Tibial artery (tissue), 4 donors: ENCODE measurements around the gene SHMT2.

Experiments used
- DNase-seq, 2 donors: peaks; one replicate each; pipeline ENCODE4 v3.0.0-alpha.2; 2019
- H3K27ac ChIP-seq, 2 donors: fragments of 200-600 bp; sonication (generic) in 1 of 2; 1 replicate in 1 of 2; 2 replicates in 1 of 2; pipeline ENCODE4 v1.5.1; 2018 to 2019; ENCODE audit warnings: mild to moderate bottlenecking in 1 of 2
- H3K27me3 ChIP-seq, 2 donors: fragments of 200-600 bp; sonication (generic) in 1 of 2; one replicate each; pipeline versions ENCODE4 v1.5.1 to v1.6.0; 2016 to 2019
- H3K36me3 ChIP-seq, 3 donors: fragments of 200-600 bp; sonication (generic) in 2 of 3; one replicate each; pipeline ENCODE4 v1.5.1; 2016 to 2019; ENCODE audit warnings: mild to moderate bottlenecking in 2 of 3
- H3K4me1 ChIP-seq, 4 donors: fragments of 200-600 bp; sonication (generic) in 2 of 4; 1 replicate in 3 of 4; 2 replicates in 1 of 4; pipeline ENCODE4 v1.5.1; 2016 to 2019
- H3K4me3 ChIP-seq, 2 donors: fragments of 200-600 bp; sonication (generic) in 1 of 2; 1 replicate in 1 of 2; 2 replicates in 1 of 2; pipeline ENCODE4 v1.5.1; 2018 to 2019; ENCODE audit warnings: mild to moderate bottlenecking in 2 of 2
- H3K9me3 ChIP-seq, 3 donors: fragments of 200-600 bp; sonication (generic) in 1 of 3; one replicate each; pipeline ENCODE4 v1.5.1; 2016 to 2019
- intact Hi-C: fragments of 100-400 bp; cut with DNase I; formaldehyde crosslinking; loops from one replicate; pipeline ENCODE4 v1.15.0; 2023; ENCODE audit warnings: low total_unique reads
- TF ChIP-seq, protein P1 (sequence below), 2 experiments: fragments of 200-600 bp in 1 of 2; fragments of 450-650 bp in 1 of 2; IDR thresholded peaks; one replicate each; pipeline ENCODE4 v1.5.1; 2017 to 2019; ENCODE audit warnings: antibody characterized with exemption in 2 of 2, mild to moderate bottlenecking in 1 of 2, moderate library complexity in 1 of 2

SHMT2 gene

DNA sequence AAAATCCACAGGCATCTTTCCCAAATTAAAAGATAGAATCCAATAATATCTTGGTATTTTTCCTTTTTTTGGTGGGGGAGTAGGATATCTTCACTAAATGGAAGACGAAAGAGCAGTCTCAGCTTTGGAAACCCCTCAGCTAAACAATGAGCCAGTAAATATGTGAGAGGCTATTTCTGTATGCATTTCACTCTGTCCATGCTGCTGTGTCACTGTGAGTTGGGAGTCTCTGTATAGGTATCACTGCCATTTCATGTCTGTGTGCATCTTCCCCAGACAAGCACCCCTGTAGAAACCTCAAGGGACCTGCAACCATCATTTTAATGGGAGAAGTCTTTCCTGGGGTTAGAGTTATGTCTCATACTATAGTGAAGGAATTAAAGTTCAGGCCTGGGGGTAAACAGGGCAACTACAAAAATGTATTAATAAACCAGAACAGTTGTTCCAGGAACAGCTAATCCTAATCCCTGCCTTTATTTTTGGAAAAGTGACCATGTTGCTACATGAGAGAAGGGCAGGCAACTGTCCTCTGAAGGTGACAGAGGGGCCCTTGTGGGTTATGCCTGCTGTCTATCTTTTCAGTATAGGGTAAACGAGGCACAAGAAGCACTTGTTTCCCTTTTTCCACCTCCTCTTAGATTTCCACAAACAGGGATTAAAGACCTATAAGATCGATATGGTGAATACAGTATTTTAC is 32.8 kb downstream of the SHMT2 start:
- intact Hi-C loops = no loop called here
- Histone ChIP-seq H3K4me1 (peaks cover 0 to 4% (median 0%) of the 10 kb centered on the region in 4 donors), H3K27ac (no peak overlapping the region), H3K36me3 (peaks cover 38 to 69% (median 53%) of the 10 kb centered on the region in 3 donors), H3K9me3 (no peaks in the 10 kb centered on the region), H3K27me3 (no peaks in the 10 kb centered on the region), H3K4me3 (no peak overlapping the region)
- DNase-seq = no peak
- TF ChIP-seq, protein P1, sequence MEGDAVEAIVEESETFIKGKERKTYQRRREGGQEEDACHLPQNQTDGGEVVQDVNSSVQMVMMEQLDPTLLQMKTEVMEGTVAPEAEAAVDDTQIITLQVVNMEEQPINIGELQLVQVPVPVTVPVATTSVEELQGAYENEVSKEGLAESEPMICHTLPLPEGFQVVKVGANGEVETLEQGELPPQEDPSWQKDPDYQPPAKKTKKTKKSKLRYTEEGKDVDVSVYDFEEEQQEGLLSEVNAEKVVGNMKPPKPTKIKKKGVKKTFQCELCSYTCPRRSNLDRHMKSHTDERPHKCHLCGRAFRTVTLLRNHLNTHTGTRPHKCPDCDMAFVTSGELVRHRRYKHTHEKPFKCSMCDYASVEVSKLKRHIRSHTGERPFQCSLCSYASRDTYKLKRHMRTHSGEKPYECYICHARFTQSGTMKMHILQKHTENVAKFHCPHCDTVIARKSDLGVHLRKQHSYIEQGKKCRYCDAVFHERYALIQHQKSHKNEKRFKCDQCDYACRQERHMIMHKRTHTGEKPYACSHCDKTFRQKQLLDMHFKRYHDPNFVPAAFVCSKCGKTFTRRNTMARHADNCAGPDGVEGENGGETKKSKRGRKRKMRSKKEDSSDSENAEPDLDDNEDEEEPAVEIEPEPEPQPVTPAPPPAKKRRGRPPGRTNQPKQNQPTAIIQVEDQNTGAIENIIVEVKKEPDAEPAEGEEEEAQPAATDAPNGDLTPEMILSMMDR (IDR thresholded peaks at IDR 0.05) = no peak

GRCh38 chr12:57263096-57263495 is 33.6 kb downstream of the SHMT2 start:
- intact Hi-C loops = no loop called here
- TF ChIP-seq, protein P1 (IDR thresholded peaks at IDR 0.05) = no peak
- Histone ChIP-seq H3K27ac (no peak overlapping the region), H3K4me1 (peaks cover 0 to 4% (median 0%) of the 10 kb centered on the region in 4 donors), H3K36me3 (peaks cover 37 to 69% (median 52%) of the 10 kb centered on the region in 3 donors), H3K4me3 (no peak overlapping the region), H3K9me3 (no peaks in the 10 kb centered on the region), H3K27me3 (no peaks in the 10 kb centered on the region)
- DNase-seq = no peak

DNA sequence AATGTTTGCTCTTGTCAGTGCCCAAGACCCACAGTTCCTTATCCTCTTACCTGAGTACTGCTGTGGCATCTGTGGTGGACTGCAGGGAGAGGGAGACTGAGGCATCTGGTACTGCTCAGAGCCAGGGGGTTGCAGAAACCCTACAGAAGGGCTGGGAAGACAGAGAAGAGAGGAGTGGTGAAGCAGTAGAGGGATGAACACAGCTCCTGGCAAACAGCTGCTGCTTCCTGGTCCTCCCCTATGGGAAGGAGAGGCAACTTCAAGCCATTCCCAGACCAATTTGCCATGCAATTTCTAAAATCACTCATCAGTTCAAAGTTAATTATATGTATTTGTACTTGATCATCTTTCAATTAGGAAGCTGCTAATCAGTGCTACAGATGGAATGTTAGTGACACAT is 37.2 kb downstream of the SHMT2 start:
- intact Hi-C loops = loop anchor here (5.0 kb wide), 1 partner anchor 186 kb away; no protein-coding TSS in a partner anchor
- H3K9me3 ChIP-seq = no peaks in the 10 kb centered on the region
- peaks cover 0 to 4% (median 0%) of the 10 kb centered on the region in 4 donors for H3K4me1 ChIP-seq

GRCh38 chr12:57268264-57268663 is 38.8 kb downstream of the SHMT2 start:
- H3K27me3 ChIP-seq = no peaks in the 10 kb centered on the region
- intact Hi-C loops = loop anchor here (5.0 kb wide), 1 partner anchor 184 kb away; no protein-coding TSS in a partner anchor
- H3K9me3 ChIP-seq = no peaks in the 10 kb centered on the region
- H3K4me3 ChIP-seq = no peak overlapping the region
- peaks cover 34 to 82% (median 67%) of the 10 kb centered on the region in 3 donors for H3K36me3 ChIP-seq
- no peak overlapping the region for H3K27ac ChIP-seq
- TF ChIP-seq, protein P1 (IDR thresholded peaks at IDR 0.05) = no peak
- peaks cover 0 to 4% (median 0%) of the 10 kb centered on the region in 4 donors for H3K4me1 ChIP-seq
- DNase-seq = no peak

More for the DNA sequence above, 37.2 kb downstream of the SHMT2 start:
- Histone ChIP-seq H3K27me3 (no peaks in the 10 kb centered on the region), H3K4me3 (no peak overlapping the region), H3K36me3 (peaks cover 34 to 69% (median 57%) of the 10 kb centered on the region in 3 donors), H3K27ac (no peak overlapping the region)
- DNase-seq = no peak
- TF ChIP-seq, protein P1 (IDR thresholded peaks at IDR 0.05) = no peak

DNA sequence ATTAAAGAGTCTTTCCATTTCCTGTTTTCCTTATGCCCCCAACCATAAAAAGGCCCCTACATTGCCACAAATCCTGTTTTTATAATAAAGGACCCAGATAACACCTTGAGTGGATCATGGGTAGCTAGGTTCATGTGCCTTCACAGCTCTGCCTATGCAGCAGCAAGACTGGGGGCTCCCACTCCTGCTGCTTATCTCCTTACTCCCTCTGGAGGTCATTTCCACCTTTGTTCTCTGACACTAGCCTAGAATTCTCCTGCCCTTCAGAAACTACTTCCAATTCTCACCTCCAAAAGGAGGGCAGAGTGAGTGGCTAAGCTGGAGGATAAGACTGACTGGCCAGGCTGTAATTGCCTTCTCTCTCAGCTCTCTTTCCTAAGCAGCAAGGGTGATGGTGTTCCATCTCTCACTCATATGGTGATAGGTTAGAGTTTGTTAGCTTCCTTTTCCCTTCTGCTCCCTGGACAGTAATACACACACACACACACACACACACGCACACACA is 41.5 kb downstream of the SHMT2 start:
- no peak for DNase-seq
- intact Hi-C loops = no loop called here
- peaks cover 40 to 90% (median 75%) of the 10 kb centered on the region in 3 donors for H3K36me3 ChIP-seq

More for the DNA sequence above, 41.5 kb downstream of the SHMT2 start:
- no peak overlapping the region for H3K27ac ChIP-seq
- TF ChIP-seq, protein P1 (IDR thresholded peaks at IDR 0.05) = no peak
- no peaks in the 10 kb centered on the region for H3K27me3 ChIP-seq
- H3K9me3 ChIP-seq = no peaks in the 10 kb centered on the region
- no peak overlapping the region for H3K4me3 ChIP-seq
- H3K4me1 ChIP-seq = no peaks in the 10 kb centered on the region
